DOHH2 (cell line): ENCODE results near the gene PPP3CA.

ENCODE experiments used
- EZH2phosphoT487 ChIP-seq: fragments of 200-600 bp; sonication (generic); IDR thresholded peaks from 2 replicates; pipeline ENCODE4 v1.6.1; 2017; ENCODE audit warnings: borderline replicate concordance, mild to moderate bottlenecking, antibody characterized with exemption, low read length, moderate library complexity, mixed read lengths
- TF ChIP-seq, protein P1 (sequence below): fragments of 200-600 bp; sonication (generic); IDR thresholded peaks from one replicate; pipeline ENCODE4 v1.5.1; 2014; ENCODE audit warnings: antibody characterized with exemption, mild to moderate bottlenecking, low read depth, low read length; ENCODE audit not compliant: poor library complexity, severe bottlenecking

DNA sequence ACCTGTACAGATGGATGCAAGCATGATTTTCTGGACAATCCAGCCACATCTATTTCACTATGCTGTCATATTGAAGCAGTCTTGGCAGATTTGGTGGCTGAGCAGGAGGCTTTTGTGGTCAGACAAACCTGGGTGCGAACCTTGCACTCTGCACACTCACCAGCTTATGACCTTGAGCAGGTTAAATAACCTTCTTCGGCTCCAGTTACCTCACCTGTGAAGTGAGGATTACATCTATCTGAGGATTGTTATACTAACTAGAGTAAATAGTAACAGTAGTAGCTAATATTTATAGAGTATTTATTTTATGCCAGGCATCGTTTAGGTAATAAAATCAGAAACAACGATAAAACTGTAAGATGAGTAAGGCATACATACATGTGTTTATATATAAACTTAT lies 150.0 kb downstream of the PPP3CA start:
- TF ChIP-seq, protein P1, sequence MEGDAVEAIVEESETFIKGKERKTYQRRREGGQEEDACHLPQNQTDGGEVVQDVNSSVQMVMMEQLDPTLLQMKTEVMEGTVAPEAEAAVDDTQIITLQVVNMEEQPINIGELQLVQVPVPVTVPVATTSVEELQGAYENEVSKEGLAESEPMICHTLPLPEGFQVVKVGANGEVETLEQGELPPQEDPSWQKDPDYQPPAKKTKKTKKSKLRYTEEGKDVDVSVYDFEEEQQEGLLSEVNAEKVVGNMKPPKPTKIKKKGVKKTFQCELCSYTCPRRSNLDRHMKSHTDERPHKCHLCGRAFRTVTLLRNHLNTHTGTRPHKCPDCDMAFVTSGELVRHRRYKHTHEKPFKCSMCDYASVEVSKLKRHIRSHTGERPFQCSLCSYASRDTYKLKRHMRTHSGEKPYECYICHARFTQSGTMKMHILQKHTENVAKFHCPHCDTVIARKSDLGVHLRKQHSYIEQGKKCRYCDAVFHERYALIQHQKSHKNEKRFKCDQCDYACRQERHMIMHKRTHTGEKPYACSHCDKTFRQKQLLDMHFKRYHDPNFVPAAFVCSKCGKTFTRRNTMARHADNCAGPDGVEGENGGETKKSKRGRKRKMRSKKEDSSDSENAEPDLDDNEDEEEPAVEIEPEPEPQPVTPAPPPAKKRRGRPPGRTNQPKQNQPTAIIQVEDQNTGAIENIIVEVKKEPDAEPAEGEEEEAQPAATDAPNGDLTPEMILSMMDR, result no peak
- TF ChIP-seq EZH2phosphoT487, result no peak
